OCI-LY3 (cell line): Measurements from ENCODE around the gene GALNTL6.

Experiments used
- H2AFZ ChIP-seq: fragments of 200-600, 300-600 bp; shearing (Covaris generic); 2 replicates; pipeline ENCODE4 v1.6.0; 2014; ENCODE audit warnings: antibody characterized with exemption, low read depth, low read length
- H3K27ac ChIP-seq: fragments of 200-600, 300-600 bp; sonication (generic); 2 replicates; pipeline ENCODE4 v1.5.1; 2014; ENCODE audit warnings: mild to moderate bottlenecking, low read length, moderate library complexity, mixed read lengths
- H3K27me3 ChIP-seq: fragments of 200-600, 300-600 bp; sonication (generic); 2 replicates; pipeline ENCODE4 v1.6.1; 2014; ENCODE audit warnings: low read depth, low read length, mixed read lengths
- H3K36me3 ChIP-seq: fragments of 200-600, 300-600 bp; sonication (generic); replicated peaks from 2 replicates; pipeline ENCODE3; 2014; ENCODE audit warnings: low read depth, low read length, mixed read lengths
- H3K4me1 ChIP-seq: fragments of 300-600, 200-600 bp; sonication (generic); 2 replicates; pipeline ENCODE4 v1.6.1; 2014; ENCODE audit warnings: low read length, mixed read lengths
- H3K4me2 ChIP-seq: fragments of 200-600, 300-600 bp; sonication (generic); 2 replicates; pipeline ENCODE4 v1.6.1; 2014; ENCODE audit warnings: low read length, mixed read lengths
- H3K4me3 ChIP-seq: fragments of 300-600, 200-600 bp; sonication (generic); 2 replicates; pipeline ENCODE4 v1.5.1; 2014; ENCODE audit warnings: antibody characterized with exemption, mild to moderate bottlenecking, low read length, moderate library complexity
- H3K79me2 ChIP-seq: fragments of 300-600, 200-600 bp; shearing (Covaris generic); 2 replicates; pipeline ENCODE4 v1.6.1; 2014; ENCODE audit warnings: mild to moderate bottlenecking, low read length, mixed read lengths
- H3K9ac ChIP-seq: fragments of 300-600, 200-600 bp; shearing (Covaris generic); 2 replicates; pipeline ENCODE4 v1.6.0; 2014; ENCODE audit warnings: mild to moderate bottlenecking, low read length, moderate library complexity
- H3K9me3 ChIP-seq: fragments of 200-600, 300-600 bp; shearing (Covaris generic); 2 replicates; pipeline ENCODE4 v1.6.1; 2014; ENCODE audit warnings: low read length, mixed read lengths; ENCODE audit not compliant: insufficient read depth
- H4K20me1 ChIP-seq: fragments of 200-600, 300-600 bp; sonication (generic); 2 replicates; pipeline ENCODE4 v1.6.1; 2016; ENCODE audit warnings: low read length, mixed read lengths; ENCODE audit not compliant: insufficient read depth
- EZH2phosphoT487 ChIP-seq: fragments of 200-600 bp; shearing (Covaris generic); IDR thresholded peaks from 2 replicates; pipeline ENCODE4 v1.6.1; 2018; ENCODE audit warnings: antibody characterized with exemption, mixed run types, low read depth
- TF ChIP-seq, protein P1 (sequence below): fragments of 200-600, 300-600 bp; sonication (generic); IDR thresholded peaks from 2 replicates; pipeline ENCODE4 v1.5.1; 2014; ENCODE audit warnings: antibody characterized with exemption, low read length, low read depth

Gene GALNTL6

GRCh38 chr4:172992648-172993378 is 1179.6 kb downstream of the GALNTL6 start:
- no peak overlapping the region for H3K9ac ChIP-seq
- no peak for TF ChIP-seq EZH2phosphoT487
- TF ChIP-seq, protein P1, sequence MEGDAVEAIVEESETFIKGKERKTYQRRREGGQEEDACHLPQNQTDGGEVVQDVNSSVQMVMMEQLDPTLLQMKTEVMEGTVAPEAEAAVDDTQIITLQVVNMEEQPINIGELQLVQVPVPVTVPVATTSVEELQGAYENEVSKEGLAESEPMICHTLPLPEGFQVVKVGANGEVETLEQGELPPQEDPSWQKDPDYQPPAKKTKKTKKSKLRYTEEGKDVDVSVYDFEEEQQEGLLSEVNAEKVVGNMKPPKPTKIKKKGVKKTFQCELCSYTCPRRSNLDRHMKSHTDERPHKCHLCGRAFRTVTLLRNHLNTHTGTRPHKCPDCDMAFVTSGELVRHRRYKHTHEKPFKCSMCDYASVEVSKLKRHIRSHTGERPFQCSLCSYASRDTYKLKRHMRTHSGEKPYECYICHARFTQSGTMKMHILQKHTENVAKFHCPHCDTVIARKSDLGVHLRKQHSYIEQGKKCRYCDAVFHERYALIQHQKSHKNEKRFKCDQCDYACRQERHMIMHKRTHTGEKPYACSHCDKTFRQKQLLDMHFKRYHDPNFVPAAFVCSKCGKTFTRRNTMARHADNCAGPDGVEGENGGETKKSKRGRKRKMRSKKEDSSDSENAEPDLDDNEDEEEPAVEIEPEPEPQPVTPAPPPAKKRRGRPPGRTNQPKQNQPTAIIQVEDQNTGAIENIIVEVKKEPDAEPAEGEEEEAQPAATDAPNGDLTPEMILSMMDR, result no peak
- no peaks in the 10 kb centered on the region for H3K9me3 ChIP-seq
- no peak overlapping the region for H2AFZ ChIP-seq
- no peak overlapping the region for H3K4me3 ChIP-seq
- no peak overlapping the region for H3K4me2 ChIP-seq
- no peak overlapping the region for H3K27ac ChIP-seq
- H3K4me1 ChIP-seq, result peaks cover 19% of the 10 kb centered on the region
- H3K79me2 ChIP-seq, result no peaks in the 10 kb centered on the region
- H3K36me3 ChIP-seq, result no peaks in the 10 kb centered on the region
- no peaks in the 10 kb centered on the region for H3K27me3 ChIP-seq
- H4K20me1 ChIP-seq, result no peaks in the 10 kb centered on the region

DNA sequence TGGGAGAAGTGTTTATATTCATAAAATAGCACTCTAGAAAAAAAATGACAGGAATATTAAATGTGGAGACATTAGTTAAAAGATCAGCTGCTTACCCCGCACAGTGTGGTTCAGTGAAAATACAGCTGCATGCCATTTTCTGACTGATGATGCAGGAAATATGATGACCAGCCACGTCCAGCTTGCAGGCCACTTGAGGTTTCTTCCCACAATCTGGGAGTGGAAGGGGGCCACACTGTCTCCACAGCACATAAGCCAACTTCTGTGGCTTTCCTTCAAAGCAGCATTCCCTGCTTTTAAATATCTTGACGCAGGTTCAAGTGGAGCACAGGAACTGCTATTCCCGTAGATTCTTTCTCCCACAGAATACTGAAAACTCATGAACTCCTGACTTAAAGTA is 1182.0 kb downstream of the GALNTL6 start:
- Histone ChIP-seq H3K9ac (no peak overlapping the region), H3K27ac (no peak overlapping the region), H4K20me1 (no peaks in the 10 kb centered on the region), H3K4me1 (peaks cover 13% of the 10 kb centered on the region), H3K27me3 (no peaks in the 10 kb centered on the region), H3K9me3 (no peaks in the 10 kb centered on the region), H3K36me3 (no peaks in the 10 kb centered on the region), H3K4me2 (no peak overlapping the region), H2AFZ (no peak overlapping the region), H3K4me3 (no peak overlapping the region), H3K79me2 (no peaks in the 10 kb centered on the region)
- TF ChIP-seq, protein P1, result no peak
- TF ChIP-seq EZH2phosphoT487, result no peak

GRCh38 chr4:172995704-172996103 is 1182.5 kb downstream of the GALNTL6 start:
- H3K79me2 ChIP-seq, result no peaks in the 10 kb centered on the region
- no peak overlapping the region for H2AFZ ChIP-seq
- no peak overlapping the region for H3K27ac ChIP-seq
- no peak overlapping the region for H3K4me2 ChIP-seq
- H3K36me3 ChIP-seq, result no peaks in the 10 kb centered on the region
- no peaks in the 10 kb centered on the region for H3K27me3 ChIP-seq
- H3K9ac ChIP-seq, result no peak overlapping the region
- H3K4me3 ChIP-seq, result no peak overlapping the region
- no peaks in the 10 kb centered on the region for H4K20me1 ChIP-seq
- peaks cover 13% of the 10 kb centered on the region for H3K4me1 ChIP-seq
- no peak for TF ChIP-seq EZH2phosphoT487
- TF ChIP-seq, protein P1, result no peak
- H3K9me3 ChIP-seq, result no peaks in the 10 kb centered on the region

- H3K4me1 ChIP-seq, result peaks cover 13% of the 10 kb centered on the region
- peak overlapping the region; percentile 63 for H3K4me3 ChIP-seq
- H3K9ac ChIP-seq, result peak overlapping the region; percentile 5; the same call in 1 of the 2 replicates
- no peaks in the 10 kb centered on the region for H3K9me3 ChIP-seq
- H4K20me1 ChIP-seq, result no peaks in the 10 kb centered on the region
- TF ChIP-seq, protein P1, result no peak
- H3K36me3 ChIP-seq, result no peaks in the 10 kb centered on the region
- no peaks in the 10 kb centered on the region for H3K79me2 ChIP-seq
- peak overlapping the region; percentile 70 for H3K4me2 ChIP-seq
- no peaks in the 10 kb centered on the region for H3K27me3 ChIP-seq
- H3K27ac ChIP-seq, result no peak overlapping the region
- H2AFZ ChIP-seq, result peak overlapping the region; percentile 80
Observed at GRCh38 chr4:172996571-172997216, 1183.5 kb downstream of the GALNTL6 start.
